ENCODE measurements around the gene PBX1.

PBX1 gene

GRCh38 chr1:164823486-164824279 is 264.7 kb downstream of the PBX1 start:
- Histone ChIP-seq H3K79me2 (ENCODE audit: control insufficient read depth, low read length) (no peaks in the 10 kb centered on the region), H4K20me1 (ENCODE audit: control insufficient read depth, insufficient read depth, low read depth, low read length) (no peaks in the 10 kb centered on the region), H3K27ac (ENCODE audit: low read depth, low read length) (no peak overlapping the region), H3K9me3 (ENCODE audit: control insufficient read depth, insufficient read depth, low read length) (no peaks in the 10 kb centered on the region), H3K9me2 (replicated peaks; ENCODE audit: control insufficient read depth, low read length) (no peaks in the 10 kb centered on the region), H3K4me1 (ENCODE audit: control insufficient read depth, low read length) (no peaks in the 10 kb centered on the region), H3F3A (ENCODE audit: control insufficient read depth, insufficient read depth) (no peaks in the 10 kb centered on the region), H3K4me3 (ENCODE audit: low read length) (no peak overlapping the region), H3K4me2 (ENCODE audit: low read length) (no peak overlapping the region), H3K27me3 (ENCODE audit: control insufficient read depth, low read length) (no peaks in the 10 kb centered on the region), H3K36me3 (ENCODE audit: control insufficient read depth, low read length) (no peaks in the 10 kb centered on the region)
- TF ChIP-seq EZH2phosphoT487 (IDR thresholded peaks at IDR 0.05; ENCODE audit: borderline replicate concordance, low read length) = no peak
- no peak for TF ChIP-seq CTCF (IDR thresholded peaks at IDR 0.05; ENCODE audit: low read depth, low read length, poor library complexity, severe bottlenecking)

GRCh38 chr1:164824542-164824941 is 265.6 kb downstream of the PBX1 start:
- H3K9me2 ChIP-seq (replicated peaks; ENCODE audit: control insufficient read depth, low read length) = no peaks in the 10 kb centered on the region
- H3K79me2 ChIP-seq (ENCODE audit: control insufficient read depth, low read length) = no peaks in the 10 kb centered on the region
- no peak overlapping the region for H3K4me2 ChIP-seq (ENCODE audit: low read length)
- no peaks in the 10 kb centered on the region for H4K20me1 ChIP-seq (ENCODE audit: control insufficient read depth, insufficient read depth, low read depth, low read length)
- no peaks in the 10 kb centered on the region for H3K36me3 ChIP-seq (ENCODE audit: control insufficient read depth, low read length)
- no peaks in the 10 kb centered on the region for H3K4me1 ChIP-seq (ENCODE audit: control insufficient read depth, low read length)
- TF ChIP-seq EZH2phosphoT487 (IDR thresholded peaks at IDR 0.05; ENCODE audit: borderline replicate concordance, low read length) (no peak), CTCF (IDR thresholded peaks at IDR 0.05; ENCODE audit: low read depth, low read length, poor library complexity, severe bottlenecking) (no peak)
- no peaks in the 10 kb centered on the region for H3K9me3 ChIP-seq (ENCODE audit: control insufficient read depth, insufficient read depth, low read length)
- no peaks in the 10 kb centered on the region for H3K27me3 ChIP-seq (ENCODE audit: control insufficient read depth, low read length)
- H3F3A ChIP-seq (ENCODE audit: control insufficient read depth, insufficient read depth) = no peaks in the 10 kb centered on the region
- no peak overlapping the region for H3K4me3 ChIP-seq (ENCODE audit: low read length)
- no peak overlapping the region for H3K27ac ChIP-seq (ENCODE audit: low read depth, low read length)

- Histone ChIP-seq H3K4me1 (ENCODE audit: control insufficient read depth, low read length) (no peaks in the 10 kb centered on the region), H3K27ac (ENCODE audit: low read depth, low read length) (no peak overlapping the region), H3K4me3 (ENCODE audit: low read length) (no peak overlapping the region), H3K36me3 (ENCODE audit: control insufficient read depth, low read length) (no peaks in the 10 kb centered on the region), H3K4me2 (ENCODE audit: low read length) (no peak overlapping the region), H3K9me2 (replicated peaks; ENCODE audit: control insufficient read depth, low read length) (no peaks in the 10 kb centered on the region), H3K27me3 (ENCODE audit: control insufficient read depth, low read length) (no peaks in the 10 kb centered on the region), H3K79me2 (ENCODE audit: control insufficient read depth, low read length) (no peaks in the 10 kb centered on the region), H3F3A (ENCODE audit: control insufficient read depth, insufficient read depth) (no peaks in the 10 kb centered on the region), H4K20me1 (ENCODE audit: control insufficient read depth, insufficient read depth, low read depth, low read length) (no peaks in the 10 kb centered on the region), H3K9me3 (ENCODE audit: control insufficient read depth, insufficient read depth, low read length) (no peaks in the 10 kb centered on the region)
- TF ChIP-seq EZH2phosphoT487 (IDR thresholded peaks at IDR 0.05; ENCODE audit: borderline replicate concordance, low read length) = no peak
- no peak for TF ChIP-seq CTCF (IDR thresholded peaks at IDR 0.05; ENCODE audit: low read depth, low read length, poor library complexity, severe bottlenecking)
Observed at GRCh38 chr1:164830628-164831027, 271.6 kb downstream of the PBX1 start.

Data from DOHH2 (cell line).